Nephron (organoid): ENCODE results near the gene GNAI3.

Experiments used
- H3K27ac Mint-ChIP-seq, 3 experiments: 2 replicates each; pipeline ENCODE4 v1.8.0; 2020; ENCODE audit warnings: mixed read lengths in 3 of 3, mild to moderate bottlenecking in 2 of 3, moderate library complexity in 1 of 3
- H3K27me3 Mint-ChIP-seq: 2 replicates; pipeline ENCODE4 v1.8.0; 2021; ENCODE audit warnings: low read depth, mild to moderate bottlenecking, moderate library complexity, mixed read lengths
- H3K36me3 Mint-ChIP-seq: 2 replicates; pipeline ENCODE4 v1.8.0; 2020; ENCODE audit warnings: low read depth, mixed read lengths
- H3K4me1 Mint-ChIP-seq: 2 replicates; pipeline ENCODE4 v1.8.0; 2020; ENCODE audit warnings: mixed read lengths
- H3K4me3 Mint-ChIP-seq, 3 experiments: 2 replicates each; pipeline ENCODE4 v1.8.0; 2020; ENCODE audit warnings: mild to moderate bottlenecking in 3 of 3, mixed read lengths in 3 of 3, moderate library complexity in 2 of 3
- H3K9me3 Mint-ChIP-seq: 2 replicates; pipeline ENCODE4 v1.8.0; 2020; ENCODE audit warnings: mixed read lengths
- CTCF ChIP-seq, 3 experiments: fragments of 200-600 bp; sonication (generic); IDR thresholded peaks; one replicate each; pipeline ENCODE4 v1.5.0; 2021; ENCODE audit warnings: antibody characterized with exemption in 3 of 3; ENCODE audit not compliant: unreplicated experiment in 3 of 3

The GNAI3 gene

GRCh38 chr1:109598156-109598555 lies 49.7 kb downstream of the GNAI3 start:
- TF ChIP-seq CTCF (IDR thresholded peaks at IDR 0.05; ENCODE audit: unreplicated experiment in 3 of 3) = no peak
- peaks cover 14% of the 10 kb centered on the region for H3K4me1 Mint-ChIP-seq
- no peaks in the 10 kb centered on the region for H3K27me3 Mint-ChIP-seq
- no peaks in the 10 kb centered on the region for H3K9me3 Mint-ChIP-seq
- H3K36me3 Mint-ChIP-seq = peaks cover 39% of the 10 kb centered on the region
- no peak overlapping the region for H3K4me3 Mint-ChIP-seq
- H3K27ac Mint-ChIP-seq = peak overlapping the region; percentile 85 to 87 (median 85)

- no peaks in the 10 kb centered on the region for H3K9me3 Mint-ChIP-seq
- H3K4me3 Mint-ChIP-seq = peak overlapping the region in 1 of 3 experiments; percentile 36
- peak; percentile 28 to 44 (median 38) for TF ChIP-seq CTCF (IDR thresholded peaks at IDR 0.05; ENCODE audit: unreplicated experiment in 3 of 3)
- no peaks in the 10 kb centered on the region for H3K27me3 Mint-ChIP-seq
- H3K36me3 Mint-ChIP-seq = peaks cover 39% of the 10 kb centered on the region
- H3K27ac Mint-ChIP-seq = peak overlapping the region; percentile 85 to 87 (median 85)
- H3K4me1 Mint-ChIP-seq = peaks cover 14% of the 10 kb centered on the region
Observed at GRCh38 chr1:109598655-109599054, 50.2 kb downstream of the GNAI3 start.

- TF ChIP-seq CTCF (IDR thresholded peaks at IDR 0.05; ENCODE audit: unreplicated experiment in 3 of 3) = no peak
- peaks cover 20% of the 10 kb centered on the region for H3K36me3 Mint-ChIP-seq
- H3K9me3 Mint-ChIP-seq = no peaks in the 10 kb centered on the region
- H3K4me3 Mint-ChIP-seq = no peak overlapping the region
- H3K4me1 Mint-ChIP-seq = peaks cover 7% of the 10 kb centered on the region
- H3K27ac Mint-ChIP-seq = no peak overlapping the region
- H3K27me3 Mint-ChIP-seq = no peaks in the 10 kb centered on the region
Observed at GRCh38 chr1:109603229-109603628, 54.8 kb downstream of the GNAI3 start.

- Mint-ChIP-seq H3K4me3 (no peak overlapping the region), H3K9me3 (no peaks in the 10 kb centered on the region), H3K4me1 (no peaks in the 10 kb centered on the region), H3K36me3 (peaks cover 5% of the 10 kb centered on the region), H3K27me3 (no peaks in the 10 kb centered on the region), H3K27ac (no peak overlapping the region)
- TF ChIP-seq CTCF (IDR thresholded peaks at IDR 0.05; ENCODE audit: unreplicated experiment in 3 of 3) = no peak
Observed at GRCh38 chr1:109605381-109605780, 57.0 kb downstream of the GNAI3 start.

GRCh38 chr1:109609881-109610280 lies 61.5 kb downstream of the GNAI3 start:
- Mint-ChIP-seq H3K27ac (no peak overlapping the region), H3K27me3 (no peaks in the 10 kb centered on the region), H3K4me1 (no peaks in the 10 kb centered on the region), H3K4me3 (no peak overlapping the region), H3K36me3 (no peaks in the 10 kb centered on the region), H3K9me3 (no peaks in the 10 kb centered on the region)
- no peak for TF ChIP-seq CTCF (IDR thresholded peaks at IDR 0.05; ENCODE audit: unreplicated experiment in 3 of 3)

GRCh38 chr1:109610609-109611307 lies 62.3 kb downstream of the GNAI3 start:
- no peak for TF ChIP-seq CTCF (IDR thresholded peaks at IDR 0.05; ENCODE audit: unreplicated experiment in 3 of 3)
- H3K27ac Mint-ChIP-seq = no peak overlapping the region
- no peaks in the 10 kb centered on the region for H3K4me1 Mint-ChIP-seq
- H3K36me3 Mint-ChIP-seq = no peaks in the 10 kb centered on the region
- no peak overlapping the region for H3K4me3 Mint-ChIP-seq
- H3K9me3 Mint-ChIP-seq = no peaks in the 10 kb centered on the region
- H3K27me3 Mint-ChIP-seq = no peaks in the 10 kb centered on the region
